ENCODE data around the gene MTMR12. TPM values are rescaled to one million over a fixed set of nuclear protein-coding genes. Genes with fewer than 3 reads are reported as not detected.

The MTMR12 gene
- total and polyA plus RNA-seq, 2 donors from 2014 or later, result 9.3 to 52.8 TPM

GRCh38 chr5:32206509-32207354 is 106.0 kb downstream of the MTMR12 start:
- Histone ChIP-seq H3K9ac (ENCODE audit: low read length in 3 of 3) (no peak overlapping the region), H3K27ac (ENCODE audit: low read depth in 2 of 2, low read length in 2 of 2) (no peak overlapping the region), H3K9me3 (ENCODE audit: control insufficient read depth in 2 of 3, insufficient read depth in 1 of 3, low read length in 3 of 3) (no peaks in the 10 kb centered on the region), H3K4me1 (ENCODE audit: control insufficient read depth in 2 of 3, insufficient read depth in 2 of 3, low read depth in 1 of 3, low read length in 3 of 3) (no peaks in the 10 kb centered on the region), H3K4me3 (ENCODE audit: low read length in 3 of 3) (no peak overlapping the region), H3K36me3 (ENCODE audit: control insufficient read depth in 2 of 3, insufficient read depth in 3 of 3, low read length in 3 of 3) (no peaks in the 10 kb centered on the region), H3K27me3 (ENCODE audit: control insufficient read depth, insufficient read depth, low read length) (no peaks in the 10 kb centered on the region)
- intact Hi-C loops (cut with DNase I), result no loop called here
- no peak for TF ChIP-seq CTCF (IDR thresholded peaks at IDR 0.05; ENCODE audit: borderline replicate concordance, extremely low read depth, insufficient read depth)
- DNase-seq, result no peak
- no peak for FAIRE-seq

GRCh38 chr5:32206053-32206452 is 106.7 kb downstream of the MTMR12 start:
- Histone ChIP-seq H3K9me3 (ENCODE audit: control insufficient read depth in 2 of 3, insufficient read depth in 1 of 3, low read length in 3 of 3) (no peaks in the 10 kb centered on the region), H3K36me3 (ENCODE audit: control insufficient read depth in 2 of 3, insufficient read depth in 3 of 3, low read length in 3 of 3) (no peaks in the 10 kb centered on the region), H3K27me3 (ENCODE audit: control insufficient read depth, insufficient read depth, low read length) (no peaks in the 10 kb centered on the region), H3K4me1 (ENCODE audit: control insufficient read depth in 2 of 3, insufficient read depth in 2 of 3, low read depth in 1 of 3, low read length in 3 of 3) (no peaks in the 10 kb centered on the region), H3K9ac (ENCODE audit: low read length in 3 of 3) (no peak overlapping the region), H3K27ac (ENCODE audit: low read depth in 2 of 2, low read length in 2 of 2) (no peak overlapping the region), H3K4me3 (ENCODE audit: low read length in 3 of 3) (no peak overlapping the region)
- DNase-seq, result no peak
- no peak for TF ChIP-seq CTCF (IDR thresholded peaks at IDR 0.05; ENCODE audit: borderline replicate concordance, extremely low read depth, insufficient read depth)
- intact Hi-C loops (cut with DNase I), result no loop called here
- FAIRE-seq, result no peak

- Histone ChIP-seq H3K9me3 (ENCODE audit: control insufficient read depth in 2 of 3, insufficient read depth in 1 of 3, low read length in 3 of 3) (no peaks in the 10 kb centered on the region), H3K9ac (ENCODE audit: low read length in 3 of 3) (no peak overlapping the region), H3K27ac (ENCODE audit: low read depth in 2 of 2, low read length in 2 of 2) (no peak overlapping the region), H3K27me3 (ENCODE audit: control insufficient read depth, insufficient read depth, low read length) (no peaks in the 10 kb centered on the region), H3K4me3 (ENCODE audit: low read length in 3 of 3) (no peak overlapping the region), H3K36me3 (ENCODE audit: control insufficient read depth in 2 of 3, insufficient read depth in 3 of 3, low read length in 3 of 3) (no peaks in the 10 kb centered on the region), H3K4me1 (ENCODE audit: control insufficient read depth in 2 of 3, insufficient read depth in 2 of 3, low read depth in 1 of 3, low read length in 3 of 3) (no peaks in the 10 kb centered on the region)
- intact Hi-C loops (cut with DNase I), result no loop called here
- no peak for TF ChIP-seq CTCF (IDR thresholded peaks at IDR 0.05; ENCODE audit: borderline replicate concordance, extremely low read depth, insufficient read depth)
- no peak for FAIRE-seq
- DNase-seq, result no peak
Observed at GRCh38 chr5:32202394-32202793, 110.3 kb downstream of the MTMR12 start.

All from kidney (tissue), 14 donors.